A673 (cell line): Measurements from ENCODE around the gene AMBN. TPM values are rescaled to one million over a fixed set of nuclear protein-coding genes. Genes with fewer than 3 reads are reported as not detected.

Source experiments
- BruUV-seq: library from RNA; stranded (reverse); fragments of 400-500 nt; replicated peaks from 2 replicates; lab custom pipeline; 2021; lab: Mats Ljungman, UMichigan
- CTCF ChIA-PET: fragments of 300-600 bp; sonication (Branson Sonifier 250); formaldehyde crosslinking; loops from one replicate; lab custom pipeline; 2022; ENCODE audit warnings: antibody characterized with exemption; lab: Charles Lee
- POLR2A ChIA-PET: fragments of 300-600 bp; sonication (Branson Sonifier 250); formaldehyde crosslinking; loops from one replicate; lab custom pipeline; 2022; ENCODE audit warnings: antibody characterized with exemption; ENCODE audit not compliant: low non-redundant PET; lab: Charles Lee
- DNase-seq: peaks from one replicate; pipeline ENCODE4 v3.0.0-alpha.2; 2015; ENCODE audit warnings: low spot score
- H3K27ac ChIP-seq: fragments of 200-600 bp; sonication (generic); 2 replicates; pipeline ENCODE4 v1.5.1; 2016; ENCODE audit warnings: mixed run types, low read depth, mild to moderate bottlenecking, mixed read lengths, antibody characterized with exemption, low read length; ENCODE audit not compliant: poor library complexity, severe bottlenecking
- H3K27me3 ChIP-seq: fragments of 200-600 bp; sonication (generic); replicated peaks from 2 replicates; pipeline ENCODE4 v1.6.1; 2017; ENCODE audit warnings: mixed run types, low read depth, mild to moderate bottlenecking, mixed read lengths, antibody characterized with exemption, low read length; ENCODE audit not compliant: insufficient read depth, poor library complexity
- H3K36me3 ChIP-seq: fragments of 200-600 bp; sonication (generic); 2 replicates; pipeline ENCODE4 v1.6.1; 2016; ENCODE audit warnings: mixed run types, mild to moderate bottlenecking, mixed read lengths, antibody characterized with exemption, low read length; ENCODE audit not compliant: insufficient read depth, poor library complexity, severe bottlenecking
- H3K4me1 ChIP-seq: fragments of 200-600 bp; sonication (generic); 2 replicates; pipeline ENCODE4 v1.6.1; 2017; ENCODE audit warnings: mixed run types, mild to moderate bottlenecking, mixed read lengths, antibody characterized with exemption, low read length; ENCODE audit not compliant: insufficient read depth, poor library complexity, severe bottlenecking
- H3K4me3 ChIP-seq: fragments of 200-600 bp; sonication (generic); 2 replicates; pipeline ENCODE4 v1.5.1; 2016; ENCODE audit warnings: low read depth, mixed run types, mild to moderate bottlenecking, mixed read lengths, low read length; ENCODE audit not compliant: poor library complexity, severe bottlenecking
- H3K9me3 ChIP-seq: fragments of 200-600 bp; sonication (generic); 2 replicates; pipeline ENCODE4 v1.6.1; 2016; ENCODE audit warnings: mixed run types, low read depth, mild to moderate bottlenecking, mixed read lengths, antibody characterized with exemption, low read length; ENCODE audit not compliant: poor library complexity, severe bottlenecking
- EZH2 ChIP-seq: fragments of 200-600 bp; sonication (generic); IDR thresholded peaks from 2 replicates; pipeline ENCODE4 v1.6.1; 2017; ENCODE audit warnings: borderline replicate concordance, low read depth, mild to moderate bottlenecking, mixed read lengths, antibody characterized with exemption, low read length; ENCODE audit not compliant: poor library complexity, severe bottlenecking
- intact Hi-C: fragments of 100-400 bp; cut with micrococcal nuclease; formaldehyde crosslinking; loops from one replicate; pipeline ENCODE4 v1.10.0; 2022; ENCODE audit not compliant: unreplicated experiment
- total RNA-seq: library from RNA; stranded (reverse); gene quantifications from 2 replicates; pipeline ENCODE4 v1.2.3, GENCODE V29; 2021
- TF ChIP-seq, protein P1 (sequence below): fragments of 300-800, 200-600 bp; sonication (generic); conservative IDR thresholded peaks from 2 replicates; pipeline ENCODE4 v1.5.1; 2017; ENCODE audit warnings: low read depth, mild to moderate bottlenecking, antibody characterized with exemption, low read length, moderate library complexity, mixed read lengths

The AMBN gene
- total RNA-seq, 1 experiment from 2014 or later, result 2.1 TPM

GRCh38 chr4:70564033-70564432 lies 28.0 kb upstream of the AMBN start:
- Histone ChIP-seq H3K36me3 (no peaks in the 10 kb centered on the region), H3K4me1 (no peaks in the 10 kb centered on the region), H3K9me3 (no peaks in the 10 kb centered on the region), H3K27me3 (no peaks in the 10 kb centered on the region), H3K27ac (no peak overlapping the region), H3K4me3 (no peak overlapping the region)
- intact Hi-C loops, result no loop called here
- no peak for TF ChIP-seq EZH2
- CTCF ChIA-PET, result no interaction called here
- no peak for DNase-seq
- POLR2A ChIA-PET, result no interaction called here
- no TSS peak for BruUV-seq

DNA sequence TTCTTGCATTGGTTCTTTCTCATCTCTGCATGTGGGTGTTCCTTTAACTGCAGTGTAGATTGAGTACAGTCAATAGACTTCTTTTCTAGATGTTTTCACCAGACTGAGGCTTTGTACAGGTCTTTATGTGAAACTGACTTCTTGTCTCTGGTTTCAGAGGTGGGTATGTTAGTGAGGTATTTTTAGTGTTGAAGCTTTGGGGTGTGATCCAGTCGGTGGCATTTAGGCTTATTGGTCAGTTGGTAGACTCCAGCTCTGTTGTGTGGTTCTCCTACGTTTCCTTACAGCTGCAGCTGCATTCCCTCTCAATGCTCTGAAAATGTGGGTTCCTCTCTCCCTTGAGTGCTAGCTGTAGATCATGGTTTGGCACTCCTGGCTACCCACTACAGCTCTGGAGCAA lies 21.3 kb upstream of the AMBN start:
- POLR2A ChIA-PET, result no interaction called here
- Histone ChIP-seq H3K4me1 (no peaks in the 10 kb centered on the region), H3K4me3 (no peak overlapping the region), H3K27me3 (no peaks in the 10 kb centered on the region), H3K27ac (no peak overlapping the region), H3K9me3 (no peaks in the 10 kb centered on the region), H3K36me3 (no peaks in the 10 kb centered on the region)
- no TSS peak for BruUV-seq
- DNase-seq, result no peak
- CTCF ChIA-PET, result interaction anchor here (0.6 kb wide), 1 partner anchor 1165 kb away, joined by 3 read pairs; no protein-coding TSS in a partner anchor
- intact Hi-C loops, result no loop called here
- no peak for TF ChIP-seq EZH2
- TF ChIP-seq, protein P1, sequence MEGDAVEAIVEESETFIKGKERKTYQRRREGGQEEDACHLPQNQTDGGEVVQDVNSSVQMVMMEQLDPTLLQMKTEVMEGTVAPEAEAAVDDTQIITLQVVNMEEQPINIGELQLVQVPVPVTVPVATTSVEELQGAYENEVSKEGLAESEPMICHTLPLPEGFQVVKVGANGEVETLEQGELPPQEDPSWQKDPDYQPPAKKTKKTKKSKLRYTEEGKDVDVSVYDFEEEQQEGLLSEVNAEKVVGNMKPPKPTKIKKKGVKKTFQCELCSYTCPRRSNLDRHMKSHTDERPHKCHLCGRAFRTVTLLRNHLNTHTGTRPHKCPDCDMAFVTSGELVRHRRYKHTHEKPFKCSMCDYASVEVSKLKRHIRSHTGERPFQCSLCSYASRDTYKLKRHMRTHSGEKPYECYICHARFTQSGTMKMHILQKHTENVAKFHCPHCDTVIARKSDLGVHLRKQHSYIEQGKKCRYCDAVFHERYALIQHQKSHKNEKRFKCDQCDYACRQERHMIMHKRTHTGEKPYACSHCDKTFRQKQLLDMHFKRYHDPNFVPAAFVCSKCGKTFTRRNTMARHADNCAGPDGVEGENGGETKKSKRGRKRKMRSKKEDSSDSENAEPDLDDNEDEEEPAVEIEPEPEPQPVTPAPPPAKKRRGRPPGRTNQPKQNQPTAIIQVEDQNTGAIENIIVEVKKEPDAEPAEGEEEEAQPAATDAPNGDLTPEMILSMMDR, result no peak

DNA sequence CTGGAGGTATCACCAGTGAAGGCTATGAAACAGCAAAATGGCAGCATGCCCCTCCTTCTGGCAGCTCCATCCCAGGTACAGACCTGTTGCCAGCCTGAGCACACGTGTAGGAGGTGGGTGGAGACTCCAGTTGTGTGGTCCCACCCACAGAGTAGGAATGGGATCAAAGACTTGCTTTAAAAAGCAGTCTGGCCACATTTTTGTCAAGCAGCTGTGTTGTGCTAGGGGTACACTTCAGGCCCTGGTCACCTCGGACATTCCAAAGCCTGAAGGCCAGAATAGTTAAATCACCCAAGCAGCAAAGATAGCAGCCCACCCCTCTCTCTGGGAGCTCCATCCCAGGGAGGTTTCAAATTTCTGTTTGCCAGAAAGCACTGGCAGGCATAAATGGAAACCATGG lies 20.3 kb upstream of the AMBN start:
- H3K4me3 ChIP-seq, result no peak overlapping the region
- CTCF ChIA-PET, result no interaction called here
- H3K27me3 ChIP-seq, result no peaks in the 10 kb centered on the region
- POLR2A ChIA-PET, result no interaction called here
- H3K27ac ChIP-seq, result no peak overlapping the region
- no peaks in the 10 kb centered on the region for H3K9me3 ChIP-seq
- no peak for DNase-seq
- no peaks in the 10 kb centered on the region for H3K4me1 ChIP-seq
- no TSS peak for BruUV-seq
- TF ChIP-seq, protein P1, result no peak
- TF ChIP-seq EZH2, result no peak
- intact Hi-C loops, result no loop called here
- no peaks in the 10 kb centered on the region for H3K36me3 ChIP-seq

DNA sequence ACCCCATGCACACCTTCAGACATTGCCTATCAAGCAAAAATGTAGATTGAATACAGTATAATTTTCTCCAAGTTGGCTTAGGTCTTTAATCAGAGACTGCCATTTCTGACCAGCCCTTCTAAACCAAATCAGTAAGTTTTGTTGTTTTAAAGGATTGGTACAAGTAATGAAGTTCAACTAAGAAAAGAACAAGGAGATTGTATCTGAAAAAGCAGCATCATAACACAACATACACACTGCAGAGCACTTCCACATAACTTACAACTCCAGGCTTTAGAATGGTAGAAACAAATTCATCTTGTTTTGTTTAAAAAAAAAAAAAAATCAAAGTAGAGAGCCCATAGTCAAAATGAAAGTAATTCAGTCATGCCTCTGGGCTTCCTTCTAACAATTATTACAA lies 16.1 kb upstream of the AMBN start:
- CTCF ChIA-PET, result no interaction called here
- Histone ChIP-seq H3K4me3 (no peak overlapping the region), H3K9me3 (no peaks in the 10 kb centered on the region), H3K4me1 (no peaks in the 10 kb centered on the region), H3K27ac (no peak overlapping the region), H3K27me3 (no peaks in the 10 kb centered on the region), H3K36me3 (no peaks in the 10 kb centered on the region)
- no TSS peak for BruUV-seq
- TF ChIP-seq EZH2, result no peak
- TF ChIP-seq, protein P1, result no peak
- no peak for DNase-seq
- POLR2A ChIA-PET, result no interaction called here
- intact Hi-C loops, result no loop called here
